WTC11 (cell line): ENCODE measurements around the gene SH3D19. TPM values are rescaled to one million over a fixed set of nuclear protein-coding genes. Genes with fewer than 3 reads are reported as not detected.

Experiments
- ELF4 ChIP-seq: sonication (generic); formaldehyde crosslinking; IDR thresholded peaks from 2 replicates; pipeline ENCODE4 v1.8.1; 2022; ENCODE audit warnings: low read depth, mild to moderate bottlenecking, moderate library complexity, missing genetic modification reagents
- PREB ChIP-seq: sonication (generic); formaldehyde crosslinking; IDR thresholded peaks from 2 replicates; pipeline ENCODE4 v1.8.1; 2022; ENCODE audit warnings: mild to moderate bottlenecking, missing genetic modification reagents, moderate library complexity, borderline replicate concordance
- SOX15 ChIP-seq: fragments of 250-450 bp; sonication (Bioruptor Pico); IDR thresholded peaks from 2 replicates; pipeline ENCODE4 v1.9.0; 2021; ENCODE audit warnings: mild to moderate bottlenecking
- ZNF263 ChIP-seq: sonication (generic); formaldehyde crosslinking; IDR thresholded peaks from 2 replicates; pipeline ENCODE4 v1.8.1; 2022; ENCODE audit warnings: low read depth, mild to moderate bottlenecking, moderate library complexity, missing genetic modification reagents
- total RNA-seq: library from RNA; stranded (reverse); gene quantifications from 3 replicates; pipeline ENCODE4 v1.2.3, GENCODE V29; 2021

The SH3D19 gene
- total RNA-seq, 1 experiment from 2014 or later: 41.6 TPM

- TF ChIP-seq PREB (no peak), ZNF263 (CRISPR knock-in tag) (no peak), ELF4 (CRISPR knock-in tag) (no peak), SOX15 (no peak)
Observed at GRCh38 chr4:151074416-151074916, 250.9 kb downstream of the SH3D19 start (continued).

Other genes starting within 250 kb of the SH3D19 start
- gene RPS3A, start 226.0 kb downstream of the SH3D19 start, total RNA-seq: 2,111 to 2,489 TPM (median 2,363 TPM) in 3 replicates
- not detected in 3 replicates for gene PRSS48, start 48.4 kb downstream of the SH3D19 start, total RNA-seq
- gene FHIP1A, start 83.6 kb upstream of the SH3D19 start, total RNA-seq: 64.2 to 68.6 TPM (median 67.5 TPM) in 3 replicates